ENCODE data around the gene ZCCHC24.

The ZCCHC24 gene

DNA sequence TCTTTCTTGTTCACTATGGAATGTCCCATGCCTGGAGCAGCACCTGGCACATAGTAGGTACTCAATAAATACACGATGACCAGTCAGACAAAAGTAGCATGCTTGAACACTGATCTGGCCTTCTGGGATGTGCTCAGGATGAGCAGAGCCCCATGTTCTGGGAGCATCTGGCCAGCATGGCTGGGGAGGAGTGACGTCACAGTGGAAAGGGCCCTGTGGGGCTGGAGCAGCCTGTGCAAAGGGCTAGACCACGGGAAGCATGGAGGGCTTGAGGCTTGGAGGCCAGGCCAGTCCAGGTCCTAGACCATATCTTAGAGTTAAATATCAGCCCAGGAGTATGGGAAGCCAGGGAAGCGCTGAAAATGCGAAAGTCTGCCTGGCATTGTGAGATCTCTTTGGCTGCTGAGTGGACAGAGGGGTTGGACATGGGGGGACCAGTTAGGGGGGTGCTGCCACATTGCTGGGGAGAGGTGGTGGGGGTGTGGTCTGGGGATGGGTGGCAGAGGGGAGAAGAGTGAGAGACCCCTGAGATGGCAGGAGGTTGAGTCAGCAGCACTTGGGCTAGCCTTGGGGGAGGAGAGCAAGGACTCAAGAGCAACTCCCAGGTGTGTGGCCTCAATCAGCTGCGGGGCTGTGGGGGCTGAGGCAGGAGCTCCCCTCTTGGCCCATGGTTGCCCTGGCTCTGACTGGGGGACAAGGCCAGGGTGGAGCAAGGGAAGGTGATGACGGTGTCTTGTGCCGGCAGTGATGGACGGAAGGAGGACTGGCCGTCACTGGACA, 34.9 kb downstream of the ZCCHC24 start:
- no peak for DNase-seq (ENCODE audit: low spot score)

- DNase-seq (ENCODE audit: low spot score): no peak
These were observed 35.7 kb downstream of the ZCCHC24 start for GRCh38 chr10:79409726-79410085.

DNA sequence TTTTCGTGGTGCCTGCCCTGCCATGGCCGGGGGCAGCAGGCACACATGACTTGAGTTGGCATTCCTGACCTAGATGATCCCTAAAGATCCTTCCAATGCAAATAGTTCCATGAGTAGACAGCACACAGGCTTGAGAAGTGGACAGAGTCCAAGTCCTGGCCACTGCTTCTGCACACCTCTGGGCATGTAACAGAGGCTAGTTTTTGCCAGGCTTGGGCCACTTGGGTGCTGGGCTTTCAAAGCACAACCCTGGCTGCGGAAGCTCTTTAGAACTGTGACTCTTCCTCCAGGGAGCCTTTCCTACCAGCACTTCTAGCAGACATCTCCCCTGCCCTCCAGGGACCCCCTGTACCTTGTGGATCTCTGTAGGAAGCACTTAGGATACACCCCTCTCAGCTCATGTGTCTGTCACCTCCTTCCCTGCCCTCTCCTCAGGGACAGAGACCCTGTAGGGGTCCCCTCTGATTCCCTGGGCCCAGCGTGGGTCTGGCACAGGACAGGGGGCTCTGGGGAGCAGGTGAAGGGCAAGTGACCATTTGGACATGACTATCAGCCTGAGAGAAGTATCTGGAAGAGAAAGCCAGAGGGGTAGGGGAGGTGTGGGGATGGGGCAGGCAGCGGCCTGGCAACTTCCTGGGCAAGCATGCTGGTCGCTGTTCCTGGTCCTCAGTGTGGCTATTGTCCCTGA, 36.2 kb downstream of the ZCCHC24 start:
- no peak for DNase-seq (ENCODE audit: low spot score)

GRCh38 chr10:79407811-79408795, 37.3 kb downstream of the ZCCHC24 start:
- DNase-seq (ENCODE audit: low spot score): no peak

- no peak for DNase-seq (ENCODE audit: low spot score)
These were observed 38.0 kb downstream of the ZCCHC24 start for GRCh38 chr10:79407423-79407796.

GRCh38 chr10:79406683-79407422, 38.6 kb downstream of the ZCCHC24 start:
- no peak for DNase-seq (ENCODE audit: low spot score)

DNA sequence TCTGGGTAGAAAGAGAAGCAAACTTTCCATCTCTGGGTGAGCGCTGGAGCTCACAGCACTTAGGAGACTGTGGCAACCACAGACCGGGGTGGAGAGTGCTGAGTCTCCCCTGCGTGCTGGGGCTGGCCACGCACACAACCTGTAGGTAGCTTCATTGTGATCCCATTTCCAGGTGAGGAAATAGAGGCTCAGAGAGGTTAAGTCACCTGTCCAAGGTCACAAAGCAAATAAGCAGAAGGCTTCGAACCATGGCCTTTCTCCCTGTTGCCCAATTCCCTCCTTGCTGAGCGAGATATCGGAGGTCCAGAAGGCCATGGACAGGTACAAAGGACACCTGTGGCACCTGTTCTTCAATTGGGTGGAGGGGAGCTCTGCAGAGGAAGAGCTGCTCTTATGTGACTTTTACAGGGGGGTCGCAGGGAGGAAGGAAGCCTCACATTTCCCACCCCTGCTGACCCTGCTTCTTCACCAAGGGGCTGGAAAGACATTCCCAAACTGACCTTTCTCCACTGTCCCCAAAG, 39.4 kb downstream of the ZCCHC24 start:
- no peak for DNase-seq (ENCODE audit: low spot score)

DNA sequence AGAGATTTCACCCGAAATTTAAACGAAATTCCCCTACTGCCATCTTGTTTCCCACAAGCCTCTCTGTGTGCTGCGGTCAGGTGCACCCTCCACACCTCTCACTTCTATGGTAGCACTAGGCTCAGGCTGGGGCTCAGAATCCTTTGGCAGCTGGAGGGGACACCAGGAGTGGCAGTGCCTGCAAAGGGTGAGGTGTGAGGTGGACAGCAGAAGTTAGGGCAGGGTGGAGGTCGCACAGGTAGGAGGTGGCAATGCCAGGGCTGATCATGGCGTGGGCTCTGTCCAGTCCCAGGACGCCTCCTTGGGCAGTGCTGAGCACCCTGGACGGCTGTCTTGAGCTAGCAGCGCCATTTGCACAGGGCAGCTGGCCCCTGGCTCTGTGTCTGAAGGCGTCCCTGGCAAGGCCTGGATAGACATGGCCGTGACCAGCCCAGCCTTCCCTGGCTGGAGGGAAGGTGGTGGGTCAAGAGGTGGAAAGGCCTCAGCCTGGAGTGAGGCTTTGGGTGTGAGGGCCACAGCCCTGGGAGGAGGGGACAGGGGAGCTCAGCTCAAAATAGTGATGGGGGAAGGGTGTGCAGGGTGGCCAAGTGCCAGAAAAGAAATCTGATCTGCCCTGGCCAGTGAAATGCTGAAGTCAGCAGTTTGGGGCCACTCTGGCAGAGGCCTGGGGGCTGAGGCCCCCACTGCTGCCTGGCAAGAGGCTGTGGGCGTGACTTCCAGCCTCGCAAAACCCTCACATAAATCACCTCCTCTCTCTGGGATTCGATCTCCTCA, 40.0 kb downstream of the ZCCHC24 start:
- no peak for DNase-seq (ENCODE audit: low spot score)

DNA sequence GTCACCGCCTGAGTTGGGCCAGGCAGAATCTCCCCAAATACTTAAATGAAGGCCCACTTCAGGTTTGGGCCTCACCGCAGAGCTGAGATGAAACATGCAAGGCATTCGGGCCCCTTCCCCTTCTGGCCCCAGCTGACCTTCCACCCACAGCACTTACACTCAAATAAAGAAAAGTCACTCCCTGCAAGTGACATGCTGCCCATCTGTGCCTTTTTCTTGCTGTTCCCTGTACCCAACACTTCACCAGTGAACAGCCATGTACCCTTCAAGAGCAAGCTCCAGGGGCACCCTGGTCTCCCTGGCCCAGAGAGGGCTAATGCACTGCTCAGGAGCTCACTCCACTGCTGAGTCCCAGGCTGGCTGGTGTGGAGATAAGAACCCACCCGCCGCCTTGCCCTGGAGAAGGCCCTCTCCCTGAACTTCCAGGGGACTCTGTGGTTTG, 40.7 kb downstream of the ZCCHC24 start:
- DNase-seq (ENCODE audit: low spot score): no peak

- peak; percentile 37 for DNase-seq (ENCODE audit: low spot score)
These were observed 41.2 kb downstream of the ZCCHC24 start for GRCh38 chr10:79404231-79404609.

- no peak for DNase-seq (ENCODE audit: low spot score)
These were observed 41.8 kb downstream of the ZCCHC24 start for GRCh38 chr10:79403441-79404230.

- no peak for DNase-seq (ENCODE audit: low spot score)
These were observed 42.5 kb downstream of the ZCCHC24 start for GRCh38 chr10:79402951-79403350.

GRCh38 chr10:79402625-79402946, 42.8 kb downstream of the ZCCHC24 start:
- DNase-seq (ENCODE audit: low spot score): no peak

GRCh38 chr10:79401015-79401921, 44.2 kb downstream of the ZCCHC24 start:
- DNase-seq (ENCODE audit: low spot score): no peak

DNA sequence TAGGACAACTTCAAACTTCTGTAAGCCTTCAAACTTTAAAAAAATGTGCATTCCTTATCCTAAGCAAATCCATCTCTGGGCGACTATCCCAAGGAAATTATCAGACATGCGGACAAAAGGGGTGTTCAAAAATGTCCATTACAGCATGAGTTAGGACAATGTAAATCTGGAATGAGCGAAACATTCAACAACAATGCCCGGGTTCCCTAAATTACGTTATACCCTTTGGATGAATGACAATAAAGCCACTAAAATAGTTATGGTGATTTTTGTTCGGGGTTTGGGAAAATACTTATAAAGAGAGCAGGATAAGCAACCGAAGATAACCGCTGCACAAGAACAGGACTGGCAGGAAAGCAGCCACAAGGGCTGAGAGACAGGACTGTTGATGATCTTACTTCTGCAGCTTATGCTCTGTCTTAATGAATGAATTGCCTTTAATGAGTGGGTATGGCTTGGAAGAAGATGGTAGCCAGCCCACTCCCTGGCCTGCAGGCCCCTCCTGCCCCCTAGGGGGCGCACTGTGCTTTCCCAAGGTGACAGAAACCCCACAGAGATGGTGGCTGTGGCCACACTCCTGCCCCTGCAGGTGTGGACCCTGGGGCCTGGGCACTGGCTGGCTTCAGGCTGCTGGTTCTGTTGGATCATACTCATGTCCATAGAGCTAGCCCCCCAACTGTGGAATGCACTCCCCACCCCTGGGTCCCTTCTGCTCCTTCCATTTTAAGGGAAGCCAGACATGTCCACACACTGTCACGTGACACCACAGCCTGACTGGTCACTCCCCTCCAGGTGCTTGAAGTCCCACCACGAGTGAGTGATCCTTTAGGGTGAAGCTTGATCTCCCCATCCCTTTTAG, 45.0 kb downstream of the ZCCHC24 start:
- DNase-seq (ENCODE audit: low spot score): peak; percentile 82

GRCh38 chr10:79399223-79399831, 46.1 kb downstream of the ZCCHC24 start:
- DNase-seq (ENCODE audit: low spot score): no peak

DNA sequence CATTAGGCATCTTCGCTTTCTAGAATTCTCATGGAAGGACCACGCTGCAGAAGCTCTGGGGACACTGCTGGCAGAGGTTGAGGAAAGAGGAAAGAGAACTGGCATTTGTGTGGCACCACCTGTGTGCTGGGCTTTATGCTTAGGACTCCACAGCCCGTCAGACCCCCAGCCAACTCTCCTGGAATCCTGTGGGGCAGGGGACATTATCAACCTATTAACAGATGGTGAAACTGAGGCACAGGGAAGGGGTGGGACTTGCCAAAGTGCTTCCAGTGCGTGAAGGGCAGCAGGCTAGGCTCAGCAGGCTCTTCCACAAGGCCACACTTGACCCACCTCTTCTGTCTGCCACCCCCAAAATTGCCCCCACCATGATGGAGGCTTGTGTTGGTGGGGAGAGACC, 46.8 kb downstream of the ZCCHC24 start:
- DNase-seq (ENCODE audit: low spot score): no peak
